HG02759 (cell line): Measurements from ENCODE around the gene ASIP.
"Not testable (repeated sequence)": the region's sequence is repeated elsewhere in the genome, so short reads cannot be mapped to it uniquely, and the experiment has no call there.

ENCODE experiments used
- ATAC-seq: cut with Tn5 transposase; IDR thresholded peaks from one replicate; pipeline ENCODE4 v1.9.1; 2021; ENCODE audit warnings: mild to moderate bottlenecking, moderate library complexity; ENCODE audit not compliant: unreplicated experiment

The ASIP gene

GRCh38 chr20:34282041-34282440 lies 40.8 kb downstream of the ASIP start:
- no peak for ATAC-seq

GRCh38 chr20:34283844-34284243 lies 42.6 kb downstream of the ASIP start:
- ATAC-seq = no peak

- ATAC-seq = no peak
These were observed 44.2 kb downstream of the ASIP start for GRCh38 chr20:34285450-34285849.

DNA sequence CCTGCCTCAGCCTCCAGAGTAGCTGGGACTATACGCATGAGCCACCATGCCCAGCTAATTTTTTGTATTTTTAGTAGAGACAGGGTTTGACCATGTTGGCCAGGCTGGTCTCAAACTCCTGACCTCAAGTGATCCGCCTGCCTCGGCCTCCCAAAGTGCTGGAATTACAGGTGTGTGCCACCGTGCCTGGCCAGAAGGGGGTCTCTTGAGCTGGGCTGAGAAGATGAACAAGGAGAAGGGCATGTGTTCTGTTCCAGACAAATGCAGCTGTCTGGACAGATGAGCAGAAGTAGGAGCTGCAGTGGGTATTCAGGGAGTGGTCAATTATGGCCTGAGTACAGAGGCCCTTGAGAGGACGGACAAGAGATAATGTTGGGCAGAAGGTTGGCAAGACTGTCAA lies 46.3 kb downstream of the ASIP start:
- ATAC-seq = not testable (repeated sequence)

GRCh38 chr20:34290471-34290870 lies 49.2 kb downstream of the ASIP start:
- no peak for ATAC-seq

- no peak for ATAC-seq
These were observed 51.3 kb downstream of the ASIP start for GRCh38 chr20:34292496-34292895.

GRCh38 chr20:34293119-34293518 lies 51.9 kb downstream of the ASIP start:
- ATAC-seq = no peak

- ATAC-seq = no peak
These were observed 52.4 kb downstream of the ASIP start for GRCh38 chr20:34293589-34293988.

DNA sequence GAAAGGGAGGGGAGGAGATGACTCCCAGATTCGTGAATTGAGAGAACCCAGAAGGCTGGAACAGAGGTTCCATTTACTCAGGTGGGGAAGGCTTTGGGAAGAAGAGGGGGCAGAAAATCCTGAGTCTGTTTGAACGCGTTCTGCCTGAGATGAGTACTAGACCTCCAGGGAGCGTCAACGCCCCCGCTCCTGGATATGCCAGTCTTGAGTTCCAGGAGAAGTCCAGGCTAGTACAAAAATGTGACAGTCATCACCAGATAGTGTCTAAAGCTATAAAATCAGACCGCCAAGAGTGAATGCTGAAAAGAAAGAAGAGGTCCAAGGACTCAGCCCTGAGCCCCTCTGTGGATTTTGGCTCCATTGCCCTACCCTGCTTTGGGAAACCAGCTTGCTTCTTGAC lies 53.3 kb downstream of the ASIP start:
- ATAC-seq = no peak

DNA sequence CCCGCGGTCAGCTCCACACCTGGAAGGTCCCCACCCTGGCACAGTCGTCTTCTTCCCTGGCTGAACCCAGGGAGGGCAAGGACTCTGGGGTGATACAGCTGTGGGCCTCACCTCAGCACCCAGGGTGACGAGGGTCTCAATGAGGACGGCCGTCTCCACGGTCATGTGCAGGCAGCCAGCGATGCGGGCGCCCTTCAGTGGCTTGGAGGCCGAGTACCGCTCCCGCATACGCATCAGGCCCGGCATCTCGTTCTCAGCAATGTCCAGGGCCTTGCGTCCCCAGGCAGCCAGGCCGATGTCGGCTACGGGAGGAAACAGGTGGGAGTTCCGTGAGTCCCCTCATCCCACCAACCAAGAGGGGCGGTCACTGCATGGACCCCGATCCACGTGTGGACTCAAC lies 54.1 kb downstream of the ASIP start:
- ATAC-seq = no peak

DNA sequence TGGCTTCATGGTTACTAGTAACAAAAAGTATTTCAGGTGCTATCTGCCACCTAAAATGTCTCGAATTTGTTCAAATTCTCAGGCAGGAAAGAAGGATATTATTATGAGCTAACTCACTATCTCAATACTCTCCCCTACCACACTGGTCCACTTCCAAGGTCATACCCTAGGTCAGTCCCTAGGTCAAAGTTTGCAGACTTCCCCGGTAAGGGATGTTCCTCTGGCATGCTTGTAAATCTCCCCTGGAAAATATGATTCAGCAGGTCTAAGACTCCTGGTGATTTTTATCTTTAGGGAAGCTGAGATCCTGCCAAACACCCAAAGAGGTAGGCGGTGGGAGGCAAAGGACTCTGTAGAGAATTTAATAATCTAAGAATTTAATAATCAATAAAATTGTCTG lies 55.2 kb downstream of the ASIP start:
- no peak for ATAC-seq

- ATAC-seq = not testable (repeated sequence)
These were observed 57.1 kb downstream of the ASIP start for GRCh38 chr20:34298294-34298784.

GRCh38 chr20:34299556-34300255 lies 58.5 kb downstream of the ASIP start:
- no peak for ATAC-seq

DNA sequence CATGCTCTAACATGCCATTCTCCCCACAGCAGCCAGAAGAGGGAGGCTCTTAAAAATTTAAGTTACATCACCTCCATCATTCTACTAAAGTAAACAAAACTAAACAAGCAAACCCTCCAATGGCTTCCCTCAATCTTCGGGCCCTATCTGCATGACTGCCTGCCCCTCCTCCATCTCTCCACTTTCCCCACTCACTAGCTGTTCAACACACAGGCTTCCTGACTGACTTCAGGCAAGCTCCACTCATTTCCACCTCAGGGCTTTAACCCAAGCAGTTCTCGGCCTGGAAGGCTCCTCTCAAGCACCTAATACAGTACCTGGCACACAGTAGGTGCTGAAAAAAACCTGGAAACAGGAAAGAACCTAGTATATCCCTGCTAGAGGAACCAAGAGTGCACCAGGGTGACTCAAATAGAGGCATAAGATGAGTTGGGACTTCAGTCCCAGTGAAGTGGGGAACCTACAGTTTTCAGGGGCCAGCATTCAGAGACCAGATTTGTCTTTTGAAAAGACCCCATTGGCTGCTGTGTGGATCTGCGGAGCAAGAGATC lies 59.1 kb downstream of the ASIP start:
- no peak for ATAC-seq

- ATAC-seq = no peak
These were observed 59.8 kb downstream of the ASIP start for GRCh38 chr20:34300809-34301586.

GRCh38 chr20:34301587-34302311 lies 60.5 kb downstream of the ASIP start:
- ATAC-seq = no peak

DNA sequence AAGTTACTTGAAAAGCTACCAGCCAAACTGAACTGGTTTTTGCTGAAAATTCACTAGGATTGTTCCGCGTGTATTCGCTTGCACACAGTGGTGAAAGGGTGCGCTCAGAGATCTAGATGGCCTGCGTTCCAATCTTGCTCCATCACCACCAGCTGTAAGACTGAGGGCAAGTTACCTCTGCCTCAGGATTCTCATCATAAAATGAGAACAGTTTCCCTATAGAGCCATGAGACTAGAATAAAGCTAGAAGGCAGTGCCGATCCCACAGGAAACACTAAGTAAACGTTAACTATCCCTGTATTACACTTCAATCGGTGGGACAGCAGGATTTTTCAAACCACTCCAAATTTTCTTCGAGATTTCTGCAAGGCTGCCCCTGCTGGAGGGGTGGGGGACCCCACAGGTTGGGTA lies 61.1 kb downstream of the ASIP start:
- ATAC-seq = no peak

DNA sequence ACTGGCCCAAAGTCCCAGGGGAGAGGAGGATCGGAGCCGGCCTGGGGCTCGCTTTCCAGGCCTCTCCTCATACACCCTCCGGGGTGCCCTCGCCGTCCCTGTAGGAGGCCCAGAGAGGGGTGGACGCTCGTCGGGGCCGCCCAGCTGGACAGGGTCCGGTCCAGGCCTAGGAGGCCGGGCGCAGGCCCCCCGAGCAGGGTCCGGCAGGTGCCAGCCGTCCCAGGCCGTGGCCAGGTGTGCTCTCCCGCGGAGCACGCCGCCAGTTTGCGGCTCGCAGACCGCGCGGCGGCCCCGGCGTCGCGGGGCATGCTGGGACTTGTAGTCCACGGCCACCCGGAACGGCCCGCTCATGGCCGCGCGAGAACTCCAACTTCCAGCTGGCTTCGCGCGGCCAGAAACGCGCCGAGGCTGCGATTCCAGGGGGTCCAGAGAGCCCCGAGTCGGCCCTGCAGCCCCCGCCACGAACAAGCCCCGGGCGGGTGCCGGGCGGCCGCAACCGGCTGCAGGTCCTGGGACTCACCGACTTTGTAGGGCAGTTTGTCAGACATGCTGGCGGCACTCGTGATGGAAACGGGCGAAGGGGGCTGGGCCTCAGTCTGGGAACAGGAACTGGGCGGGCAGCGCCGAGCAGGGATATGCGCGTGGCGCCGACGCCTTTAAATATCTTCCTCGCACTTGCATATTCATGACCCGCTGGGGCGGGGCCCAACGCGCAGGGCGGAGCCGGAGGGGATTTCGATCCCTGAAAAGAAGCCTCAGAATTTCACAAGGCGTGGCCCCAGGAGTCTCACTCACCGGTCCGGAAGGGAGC lies 61.7 kb downstream of the ASIP start, which contains the start of gene AHCY:
Gene AHCY, minus strand, starts transcription at position 633 of the 811 bp plus-strand sequence. Its CDS starts 85 bp downstream, at position 548.
- ATAC-seq = peak; percentile 89

DNA sequence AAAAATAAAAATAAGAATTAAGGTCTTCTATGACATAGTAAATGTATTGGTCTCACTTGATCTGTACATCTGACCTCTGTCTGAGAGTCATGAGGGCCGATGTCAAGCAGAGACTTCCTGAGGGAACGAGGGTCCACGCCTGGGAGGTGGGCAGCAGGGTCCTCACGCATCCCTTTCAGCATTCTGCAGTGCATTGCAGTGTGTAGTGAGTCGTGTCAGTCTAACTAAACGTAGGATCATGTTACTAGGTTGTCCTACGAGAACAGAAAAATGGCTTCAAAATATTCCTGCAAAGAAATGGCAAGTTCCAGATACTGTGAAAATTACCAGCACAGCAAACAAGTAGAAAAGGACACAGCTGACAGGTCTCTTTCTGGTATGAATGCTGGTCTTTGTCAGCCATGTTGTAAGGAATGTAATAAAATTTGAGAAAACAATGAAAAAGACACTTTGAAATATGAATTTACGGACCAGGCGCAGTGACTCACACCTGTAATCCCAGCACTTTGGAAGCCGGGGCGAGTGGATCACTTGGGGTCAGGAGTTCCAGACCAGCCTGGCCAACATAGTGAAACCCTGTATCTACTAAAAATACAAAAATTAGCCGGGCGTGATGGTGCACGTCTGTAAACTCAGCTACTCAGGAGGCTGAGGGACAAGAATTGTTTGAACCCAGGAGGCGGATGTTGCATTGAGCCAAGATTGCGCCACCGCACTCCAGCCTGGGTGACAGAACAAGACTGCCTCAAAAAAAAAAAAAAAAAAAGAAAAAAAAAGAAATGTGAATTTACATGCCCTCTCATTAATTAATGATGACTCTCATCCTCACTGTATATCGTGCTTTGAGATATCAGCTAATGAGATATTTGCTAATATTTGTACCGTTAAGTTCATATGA lies 64.4 kb downstream of the ASIP start:
- ATAC-seq = no peak
